ENCODE measurements around the gene ERO1B. TPM values are rescaled to one million over a fixed set of nuclear protein-coding genes. Genes with fewer than 3 reads are reported as not detected.

The ERO1B gene
- total and polyA plus RNA-seq, 2 of the 13 experiments (the other 11 are each of a cell fraction or from before 2014, with no cell fraction given) = 1.6 to 2.1 TPM

DNA sequence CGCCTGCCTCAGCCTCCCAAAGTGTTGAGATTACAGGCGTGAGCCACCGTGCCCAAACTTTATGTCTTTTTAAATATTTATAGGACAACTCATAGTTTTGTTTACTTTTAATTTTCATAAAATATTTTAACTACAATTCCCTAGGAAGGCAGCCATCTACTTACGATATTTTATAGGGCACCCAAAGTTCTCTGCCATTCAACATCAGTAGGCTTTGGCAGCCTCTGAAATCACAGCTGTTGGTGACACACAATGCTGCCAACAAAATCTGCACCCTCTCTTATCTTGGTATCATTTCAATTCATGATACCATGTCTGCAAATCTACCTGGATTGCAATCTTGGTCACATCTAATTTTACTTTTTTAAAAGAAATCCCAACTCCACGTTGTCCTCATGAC lies 27.1 kb upstream of the ERO1B start:
- no peak overlapping the region for H3K9ac ChIP-seq (ENCODE audit: insufficient read depth, low read depth, low read length)
- H3K36me3 ChIP-seq (replicated peaks in 1 of 2; ENCODE audit: control insufficient read depth in 1 of 2, insufficient read depth in 2 of 2, low read length in 2 of 2) = no peaks in the 10 kb centered on the region
- H3K4me3 ChIP-seq (replicated peaks in 1 of 3; ENCODE audit: insufficient read depth in 1 of 3, low read depth in 2 of 3, low read length in 3 of 3) = no peak overlapping the region
- no peak overlapping the region for H2AFZ ChIP-seq (ENCODE audit: low read length)
- BruUV-seq (replicated peaks) = no TSS peak
- intact Hi-C loops (cut with micrococcal nuclease; ENCODE audit: unreplicated experiment) = no loop called here
- H3K4me2 ChIP-seq (ENCODE audit: low read depth, low read length) = no peak overlapping the region
- no peaks in the 10 kb centered on the region for H3K4me1 ChIP-seq (ENCODE audit: insufficient read depth, low read length)
- no peaks in the 10 kb centered on the region for H3K9me3 ChIP-seq (ENCODE audit: low read length)
- H3K27ac ChIP-seq (ENCODE audit: extremely low read length, insufficient read depth, low read length) = no peak overlapping the region
- H4K20me1 ChIP-seq (ENCODE audit: insufficient read depth, low read length) = no peaks in the 10 kb centered on the region
- FAIRE-seq (no peak), ATAC-seq (no peak), DNase-seq (ENCODE audit: low spot score) (no peak)
- WGBS (ENCODE audit: low lambda C conversion rate) = 34% methylated on average over 5 of the region's 5 CpGs
- peaks cover 0 to 1% of the 10 kb centered on the region in 2 experiments; a peak in 1 of 5 replicates for H3K27me3 ChIP-seq (ENCODE audit: control insufficient read depth in 1 of 2, insufficient read depth in 2 of 2, low read length in 2 of 2)
- CTCF ChIA-PET (ENCODE audit: low intra/inter-chr PET ratio, low total read pairs) = no interaction called here
- POLR2A ChIA-PET = no interaction called here
- in situ Hi-C loops (cut with HindIII; ENCODE audit: extremely low pct_ligation_motif_present, low pct_unique_long_range_greater_than_20kb) = no loop called here
- H3K79me2 ChIP-seq (ENCODE audit: insufficient read depth, low read length) = no peaks in the 10 kb centered on the region
- TF ChIP-seq E2F1 (CRISPR knock-in tag; IDR thresholded peaks at IDR 0.05) (no peak), ZBTB20 (CRISPR knock-in tag; IDR thresholded peaks at IDR 0.05; ENCODE audit: borderline replicate concordance, low read depth) (no peak), ZFP36 (IDR thresholded peaks at IDR 0.05; ENCODE audit: borderline replicate concordance, low read depth, low read length, partially characterized antibody) (no peak), CTCF (CRISPR knock-in tag; IDR thresholded peaks at IDR 0.05) (no peak), BCLAF1 (IDR thresholded peaks at IDR 0.05) (no peak), RFXAP (CRISPR knock-in tag; IDR thresholded peaks at IDR 0.05; ENCODE audit: borderline replicate concordance) (no peak), ZNF737 (CRISPR knock-in tag; IDR thresholded peaks at IDR 0.05; ENCODE audit: borderline replicate concordance) (no peak), CHD4 (IDR thresholded peaks at IDR 0.05; ENCODE audit: borderline replicate concordance, low read length) (no peak), ZNF234 (CRISPR knock-in tag; conservative IDR thresholded peaks at IDR 0.05) (no peak), ZNF251 (CRISPR knock-in tag; IDR thresholded peaks at IDR 0.05) (no peak), REL (CRISPR knock-in tag; conservative IDR thresholded peaks at IDR 0.05) (no peak), CREM (IDR thresholded peaks at IDR 0.05) (no peak), CREM (CRISPR knock-in tag; IDR thresholded peaks at IDR 0.05) (no peak), MTA3 (CRISPR knock-in tag; IDR thresholded peaks at IDR 0.05) (no peak), ATF3 (CRISPR knock-in tag; IDR thresholded peaks at IDR 0.05) (no peak), NONO (IDR thresholded peaks at IDR 0.05) (no peak), NONO (CRISPR knock-in tag; conservative IDR thresholded peaks at IDR 0.05) (no peak)
- TF ChIP-seq, protein P1, sequence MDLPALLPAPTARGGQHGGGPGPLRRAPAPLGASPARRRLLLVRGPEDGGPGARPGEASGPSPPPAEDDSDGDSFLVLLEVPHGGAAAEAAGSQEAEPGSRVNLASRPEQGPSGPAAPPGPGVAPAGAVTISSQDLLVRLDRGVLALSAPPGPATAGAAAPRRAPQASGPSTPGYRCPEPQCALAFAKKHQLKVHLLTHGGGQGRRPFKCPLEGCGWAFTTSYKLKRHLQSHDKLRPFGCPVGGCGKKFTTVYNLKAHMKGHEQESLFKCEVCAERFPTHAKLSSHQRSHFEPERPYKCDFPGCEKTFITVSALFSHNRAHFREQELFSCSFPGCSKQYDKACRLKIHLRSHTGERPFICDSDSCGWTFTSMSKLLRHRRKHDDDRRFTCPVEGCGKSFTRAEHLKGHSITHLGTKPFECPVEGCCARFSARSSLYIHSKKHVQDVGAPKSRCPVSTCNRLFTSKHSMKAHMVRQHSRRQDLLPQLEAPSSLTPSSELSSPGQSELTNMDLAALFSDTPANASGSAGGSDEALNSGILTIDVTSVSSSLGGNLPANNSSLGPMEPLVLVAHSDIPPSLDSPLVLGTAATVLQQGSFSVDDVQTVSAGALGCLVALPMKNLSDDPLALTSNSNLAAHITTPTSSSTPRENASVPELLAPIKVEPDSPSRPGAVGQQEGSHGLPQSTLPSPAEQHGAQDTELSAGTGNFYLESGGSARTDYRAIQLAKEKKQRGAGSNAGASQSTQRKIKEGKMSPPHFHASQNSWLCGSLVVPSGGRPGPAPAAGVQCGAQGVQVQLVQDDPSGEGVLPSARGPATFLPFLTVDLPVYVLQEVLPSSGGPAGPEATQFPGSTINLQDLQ (CRISPR knock-in tag; IDR thresholded peaks at IDR 0.05) = no peak
